H1 (cell line): ENCODE results near the gene ERN2. TPM values are rescaled to one million over a fixed set of nuclear protein-coding genes. Genes with fewer than 3 reads are reported as not detected.

ENCODE experiments used
- SRF ChIP-seq: IDR thresholded peaks from 2 replicates; pipeline ENCODE4 v1.6.1; 2011; ENCODE audit warnings: mild to moderate bottlenecking, low read depth, low read length, moderate library complexity
- polyA plus RNA-seq, 7 experiments: library from polyadenylated mRNA; depleted of rRNA in 3 of 7; stranded (reverse) in 5 of 7; unstranded in 2 of 7; fragments of >200 nt in 5 of 7; fragments of 200-250 nt in 2 of 7; gene quantifications; 1 replicate in 5 of 7; 2 replicates in 1 of 7; 4 replicates in 1 of 7; pipeline versions ENCODE4 v1.2.1 to v1.2.3, GENCODE V29; 2011 to 2013; ENCODE audit warnings: missing spikeins in 2 of 7, mixed read lengths in 2 of 7
- total RNA-seq: library from RNA; stranded (reverse); fragmentation: NEBNext Ultra II Directional; extraction: Animal tissue kit (Norgen Biotek cat#: 25700); gene quantifications from 2 replicates; pipeline ENCODE4 v1.2.1, GENCODE V29; 2021

The ERN2 gene
- total and polyA plus RNA-seq, 2 of the 8 experiments (the other 6 are each of a cell fraction or from before 2014, with no cell fraction given) = 2.4 to 4.4 TPM

- no peak for TF ChIP-seq SRF
Measured at GRCh38 chr16:23699100-23699499, 13.9 kb downstream of the ERN2 start (continued).
